Spleen (tissue), 11 donors: ENCODE results near the gene AR. TPM values are rescaled to one million over a fixed set of nuclear protein-coding genes. Genes with fewer than 3 reads are reported as not detected.

Source experiments
- DNase-seq: peaks from one replicate; pipeline ENCODE4 v3.0.0-alpha.2; 2020
- H3K27ac ChIP-seq, 8 donors: fragments of 200-600 bp; sonication (generic) in 7 of 8; 1 replicate in 4 of 8; 2 replicates in 4 of 8; pipeline versions ENCODE4 v1.5.0 to v1.8.0; 2016 to 2021; ENCODE audit warnings: inconsistent platforms in 4 of 8, mild to moderate bottlenecking in 4 of 8, moderate library complexity in 1 of 8
- H3K27me3 ChIP-seq, 7 donors: fragments of 200-600 bp; sonication (generic) in 6 of 7; replicated peaks in 1 of 7; 1 replicate in 4 of 7; 2 replicates in 3 of 7; pipeline versions ENCODE4 v1.5.0 to v1.8.0; 2016 to 2021; ENCODE audit warnings: inconsistent platforms in 3 of 7, mild to moderate bottlenecking in 1 of 7
- H3K36me3 ChIP-seq, 6 donors: fragments of 200-600 bp; sonication (generic) in 5 of 6; 1 replicate in 4 of 6; 2 replicates in 2 of 6; pipeline versions ENCODE4 v1.5.0 to v1.8.0; 2016 to 2021; ENCODE audit warnings: inconsistent platforms in 2 of 6
- H3K4me1 ChIP-seq, 6 donors: fragments of 200-600 bp; sonication (generic) in 5 of 6; 1 replicate in 3 of 6; 2 replicates in 3 of 6; pipeline versions ENCODE4 v1.5.0 to v1.8.0; 2016 to 2021; ENCODE audit warnings: inconsistent platforms in 3 of 6
- H3K4me3 ChIP-seq, 8 donors: fragments of 200-600 bp; sonication (generic) in 7 of 8; 1 replicate in 4 of 8; 2 replicates in 4 of 8; pipeline versions ENCODE4 v1.5.0 to v1.8.0; 2016 to 2021; ENCODE audit warnings: inconsistent platforms in 4 of 8, mild to moderate bottlenecking in 4 of 8, moderate library complexity in 2 of 8
- H3K9me3 ChIP-seq, 8 donors: fragments of 200-600 bp; sonication (generic) in 7 of 8; 1 replicate in 4 of 8; 2 replicates in 4 of 8; pipeline versions ENCODE4 v1.5.0 to v1.8.0; 2016 to 2021; ENCODE audit warnings: inconsistent platforms in 4 of 8
- POLR2A ChIP-seq, 3 donors: fragments of 450-650 bp; IDR thresholded peaks; one replicate each; pipeline ENCODE4 v1.5.1; 2017; ENCODE audit warnings: antibody characterized with exemption in 3 of 3, mild to moderate bottlenecking in 1 of 3
- POLR2AphosphoS5 ChIP-seq, 3 donors: sonication (generic); formaldehyde crosslinking; IDR thresholded peaks; one replicate each; pipeline ENCODE4 v1.5.1; 2017; ENCODE audit warnings: antibody characterized with exemption in 3 of 3
- WGBS, 5 donors: extraction: QIAGEN DNeasy Blood & Tissue Kit in 3 of 5; methylation state at CpG; one replicate each; pipeline versions ENCODE4 v1.1.5 to v1.1.7; 2013 to 2018; 5-methylcytosine and 5-hydroxymethylcytosine counted together
- intact Hi-C: fragments of 100-400 bp; cut with DNase I; formaldehyde crosslinking; loops from one replicate; pipeline ENCODE4 v1.15.0; 2023; ENCODE audit warnings: low total_unique reads
- polyA plus RNA-seq, 3 donors: library from polyadenylated mRNA; stranded (reverse); fragments of 200-250 nt; gene quantifications; one replicate each; pipeline ENCODE4 v1.2.1, GENCODE V29; 2013
- total RNA-seq, 7 donors: library from RNA; depleted of rRNA in 3 of 7; stranded (reverse); fragments of >200 nt in 3 of 7; fragmentation: NEBNext Ultra II Directional in 4 of 7; extraction: Animal tissue kit (Norgen Biotek cat#: 25700) in 4 of 7; gene quantifications; one replicate each; pipeline versions ENCODE4 v1.1.0 to v1.2.1, GENCODE V29; 2016 to 2021
- TF ChIP-seq, protein P1 (sequence below), 11 experiments: fragments of 200-600 bp in 7 of 11; fragments of 450-650 bp in 4 of 11; sonication (generic) in 4 of 11; IDR thresholded peaks in 8 of 11; conservative IDR thresholded peaks in 3 of 11; 1 replicate in 7 of 11; 2 replicates in 4 of 11; pipeline versions ENCODE4 v1.4.0 to v1.8.0; 2016 to 2021; ENCODE audit warnings: antibody characterized with exemption in 11 of 11, inconsistent platforms in 4 of 11, mild to moderate bottlenecking in 1 of 11
- donor health status: healthy with polysubstance abuse.
- donor health status: DM: no; HTN: no; CAD: no; lungs with moderate emphysema.
- donor health status: DM: no; HTN: no; CAD: no.
- donor health status: Bipolar disorder and iron deficiency.
- donor health status: healthy.
- donor health status: DM: no; HTN: no; CAD: no.
- donor health status: DM: yes; HTN: yes; CAD: no.

Gene AR
- total and polyA plus RNA-seq, 10 donors = 0.13 to 10.1 (median 1.9) TPM

DNA sequence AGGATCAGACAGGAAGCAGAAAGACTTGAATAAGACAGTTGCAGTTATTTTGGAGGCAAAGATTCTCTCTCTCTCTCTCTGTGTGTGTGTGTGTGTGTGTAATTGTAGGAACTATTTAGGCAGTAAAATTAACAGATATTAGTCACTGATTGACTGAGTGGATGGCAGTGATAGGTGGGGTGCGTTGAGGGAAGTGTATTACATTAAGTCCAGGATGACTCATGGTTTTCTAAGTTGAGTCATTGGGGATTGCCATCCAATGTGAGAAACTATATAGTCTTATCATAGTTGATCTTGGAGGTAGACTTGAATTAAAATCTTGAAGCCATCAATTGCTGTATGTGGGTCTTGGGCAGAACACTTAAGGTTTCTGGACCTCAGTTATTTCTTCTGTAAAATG lies 75.4 kb downstream of the AR start:
- Histone ChIP-seq H3K27ac (no peak overlapping the region), H3K36me3 (no peaks in the 10 kb centered on the region), H3K4me3 (no peak overlapping the region), H3K9me3 (peaks cover 9 to 33% (median 17%) of the 10 kb centered on the region in 8 donors), H3K27me3 (no peaks in the 10 kb centered on the region), H3K4me1 (no peaks in the 10 kb centered on the region)
- TF ChIP-seq POLR2A (IDR thresholded peaks at IDR 0.05) (no peak), POLR2AphosphoS5 (IDR thresholded peaks at IDR 0.05) (no peak)
- TF ChIP-seq, protein P1, sequence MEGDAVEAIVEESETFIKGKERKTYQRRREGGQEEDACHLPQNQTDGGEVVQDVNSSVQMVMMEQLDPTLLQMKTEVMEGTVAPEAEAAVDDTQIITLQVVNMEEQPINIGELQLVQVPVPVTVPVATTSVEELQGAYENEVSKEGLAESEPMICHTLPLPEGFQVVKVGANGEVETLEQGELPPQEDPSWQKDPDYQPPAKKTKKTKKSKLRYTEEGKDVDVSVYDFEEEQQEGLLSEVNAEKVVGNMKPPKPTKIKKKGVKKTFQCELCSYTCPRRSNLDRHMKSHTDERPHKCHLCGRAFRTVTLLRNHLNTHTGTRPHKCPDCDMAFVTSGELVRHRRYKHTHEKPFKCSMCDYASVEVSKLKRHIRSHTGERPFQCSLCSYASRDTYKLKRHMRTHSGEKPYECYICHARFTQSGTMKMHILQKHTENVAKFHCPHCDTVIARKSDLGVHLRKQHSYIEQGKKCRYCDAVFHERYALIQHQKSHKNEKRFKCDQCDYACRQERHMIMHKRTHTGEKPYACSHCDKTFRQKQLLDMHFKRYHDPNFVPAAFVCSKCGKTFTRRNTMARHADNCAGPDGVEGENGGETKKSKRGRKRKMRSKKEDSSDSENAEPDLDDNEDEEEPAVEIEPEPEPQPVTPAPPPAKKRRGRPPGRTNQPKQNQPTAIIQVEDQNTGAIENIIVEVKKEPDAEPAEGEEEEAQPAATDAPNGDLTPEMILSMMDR (IDR thresholded peaks at IDR 0.05 in 8 of 11, conservative IDR thresholded peaks at IDR 0.05 in 3 of 11) = no peak
- DNase-seq = no peak
- 41 to 86% (median 54%) methylated on average over 1 of the region's 1 CpG for WGBS, 5 donors
- intact Hi-C loops = no loop called here

DNA sequence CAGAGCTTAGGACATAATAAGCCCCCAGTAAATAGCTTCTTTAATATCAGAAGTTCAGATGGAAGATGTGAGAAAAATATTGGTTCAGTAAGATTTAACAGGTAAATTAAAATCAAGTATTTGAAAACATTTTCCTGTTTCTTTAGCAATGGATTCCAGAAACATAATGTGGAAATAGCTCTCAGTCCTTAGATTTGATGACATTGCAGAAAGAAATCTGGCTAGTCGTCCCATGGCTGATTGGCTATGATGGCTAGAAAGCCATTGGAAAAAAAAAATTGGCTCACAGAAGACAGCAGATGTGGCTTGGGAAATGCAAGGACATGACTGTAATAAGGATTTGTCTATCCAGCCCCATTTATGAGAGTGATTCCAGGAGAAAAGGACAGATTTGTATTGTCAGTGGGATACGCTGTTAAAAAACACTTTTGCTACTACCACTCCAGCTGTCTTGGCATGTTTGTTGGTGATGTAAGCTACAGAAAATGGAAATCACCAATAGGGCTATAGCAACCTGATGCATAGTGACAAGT lies 78.3 kb downstream of the AR start:
- 84 to 97% (median 87%) methylated on average over 2 of the region's 2 CpGs for WGBS, 5 donors
- Histone ChIP-seq H3K27ac (no peak overlapping the region), H3K4me1 (no peaks in the 10 kb centered on the region), H3K36me3 (no peaks in the 10 kb centered on the region), H3K4me3 (no peak overlapping the region), H3K27me3 (no peaks in the 10 kb centered on the region), H3K9me3 (peaks cover 0 to 21% (median 0%) of the 10 kb centered on the region in 8 donors)
- DNase-seq = no peak
- intact Hi-C loops = no loop called here
- TF ChIP-seq POLR2A (IDR thresholded peaks at IDR 0.05) = no peak
- TF ChIP-seq, protein P1 (IDR thresholded peaks at IDR 0.05 in 8 of 11, conservative IDR thresholded peaks at IDR 0.05 in 3 of 11) = no peak
- no peak for TF ChIP-seq POLR2AphosphoS5 (IDR thresholded peaks at IDR 0.05)

DNA sequence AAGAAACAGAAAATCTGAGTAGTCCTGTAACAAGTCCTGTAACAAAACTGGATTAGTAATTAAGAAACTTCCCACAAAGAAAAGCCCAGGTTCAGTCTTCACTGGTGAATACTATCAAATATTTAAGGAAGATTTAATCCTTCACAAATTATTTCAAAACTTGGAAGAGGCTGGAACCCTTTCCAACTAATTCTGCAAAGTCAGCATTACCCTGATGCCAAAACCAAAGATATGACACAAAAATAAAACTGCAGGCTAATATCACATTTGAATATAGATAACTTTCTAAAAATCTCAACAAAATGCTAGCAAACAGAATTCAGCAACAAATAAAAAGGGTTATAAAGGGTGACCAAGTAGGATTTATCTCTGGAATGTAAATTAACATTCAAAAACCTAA lies 80.5 kb downstream of the AR start:
- no peak overlapping the region for H3K27ac ChIP-seq
- H3K4me3 ChIP-seq = no peak overlapping the region
- no peaks in the 10 kb centered on the region for H3K4me1 ChIP-seq
- DNase-seq = no peak
- intact Hi-C loops = no loop called here
- H3K9me3 ChIP-seq = peaks cover 0 to 27% (median 0%) of the 10 kb centered on the region in 8 donors
- H3K27me3 ChIP-seq = no peaks in the 10 kb centered on the region
- TF ChIP-seq POLR2AphosphoS5 (IDR thresholded peaks at IDR 0.05) (no peak), POLR2A (IDR thresholded peaks at IDR 0.05) (no peak)
- TF ChIP-seq, protein P1 (IDR thresholded peaks at IDR 0.05 in 8 of 11, conservative IDR thresholded peaks at IDR 0.05 in 3 of 11) = no peak
- no peaks in the 10 kb centered on the region for H3K36me3 ChIP-seq

DNA sequence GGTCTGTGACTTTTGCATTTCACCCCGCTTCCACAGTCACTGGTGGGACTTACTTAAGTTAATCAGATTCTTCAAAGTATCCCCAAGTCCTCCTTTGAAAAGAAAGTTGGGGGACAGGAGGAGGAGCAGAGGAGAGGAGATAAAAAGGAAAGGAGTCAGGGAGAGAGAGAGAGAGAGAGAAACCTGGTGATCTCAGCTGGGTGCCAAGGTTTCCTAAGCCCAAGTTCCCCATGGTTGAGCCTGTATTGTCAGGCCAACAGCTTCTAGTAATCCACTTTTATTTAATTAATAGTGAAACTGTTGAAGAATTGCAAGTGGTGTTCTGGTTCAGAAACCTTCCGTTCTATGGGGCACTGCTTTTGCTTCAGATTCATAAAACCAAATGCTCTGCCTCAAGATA lies 91.6 kb downstream of the AR start:
- Histone ChIP-seq H3K4me3 (no peak overlapping the region), H3K27ac (no peak overlapping the region), H3K9me3 (peaks cover 0 to 6% (median 0%) of the 10 kb centered on the region in 8 donors), H3K4me1 (no peaks in the 10 kb centered on the region), H3K36me3 (no peaks in the 10 kb centered on the region), H3K27me3 (no peaks in the 10 kb centered on the region)
- 66 to 100% (median 89%) methylated on average over 2 of the region's 2 CpGs for WGBS, 5 donors
- TF ChIP-seq POLR2AphosphoS5 (IDR thresholded peaks at IDR 0.05) (no peak), POLR2A (IDR thresholded peaks at IDR 0.05) (no peak)
- TF ChIP-seq, protein P1 (IDR thresholded peaks at IDR 0.05 in 8 of 11, conservative IDR thresholded peaks at IDR 0.05 in 3 of 11) = no peak
- intact Hi-C loops = no loop called here
- DNase-seq = no peak
